Measurements from ENCODE around the gene KREMEN1. TPM values are rescaled to one million over a fixed set of nuclear protein-coding genes. Genes with fewer than 3 reads are reported as not detected.

The KREMEN1 gene
- total and polyA plus RNA-seq, 9 of the 15 experiments (the other 6 are each of a cell fraction or from before 2014, with no cell fraction given): 0.69 to 11.5 (median 4.3) TPM

GRCh38 chr22:29095459-29095858 lies 22.6 kb downstream of the KREMEN1 start:
- no peaks in the 10 kb centered on the region for H3K9me3 ChIP-seq (replicated peaks; ENCODE audit: control insufficient read depth, insufficient read depth, low read depth, low read length)
- ChIA-PET CTCF (ENCODE audit: low intra/inter-chr PET ratio) (no interaction called here), POLR2A (interaction anchor here (0.8 kb wide), 1 partner anchor 300 kb away, joined by 4 read pairs; no protein-coding TSS in a partner anchor)
- no peak overlapping the region for H2AFZ ChIP-seq (ENCODE audit: low read depth, low read length)
- no peak overlapping the region for H3K4me3 ChIP-seq
- 95% methylated on average over 2 of the region's 2 CpGs for WGBS (ENCODE audit: insufficient coverage, low coverage, missing lambda C conversion rate)
- peaks cover 11 to 27% of the 10 kb centered on the region in 2 experiments; a peak in 4 of 5 replicates for H3K4me1 ChIP-seq (replicated peaks in 1 of 2; ENCODE audit: control insufficient read depth in 2 of 2, insufficient read depth in 2 of 2, low read length in 2 of 2)
- ATAC-seq (no peak), DNase-seq (ENCODE audit: extremely low read depth in 1 of 4, low spot score in 3 of 4) (no peak), FAIRE-seq (no peak)
- intact Hi-C loops (cut with micrococcal nuclease) (no loop called here), in situ Hi-C loops (cut with MboI) (no loop called here)
- no peaks in the 10 kb centered on the region for H3K9me1 ChIP-seq (ENCODE audit: control insufficient read depth, insufficient read depth, low read length)
- no peaks in the 10 kb centered on the region for H3K27me3 ChIP-seq (ENCODE audit: control insufficient read depth in 2 of 2, insufficient read depth in 2 of 2, low read length in 2 of 2)
- H4K20me1 ChIP-seq (replicated peaks; ENCODE audit: control insufficient read depth, insufficient read depth, low read length): no peaks in the 10 kb centered on the region
- no peak overlapping the region for H3K27ac ChIP-seq (ENCODE audit: extremely low read depth, low read depth, low read length)
- H3K36me3 ChIP-seq (ENCODE audit: control insufficient read depth, insufficient read depth, low read length): peaks cover 2% of the 10 kb centered on the region; the same call in 1 of the 3 replicates
- BruUV-seq (replicated peaks): no TSS peak
- no peak overlapping the region for H3K4me2 ChIP-seq (ENCODE audit: insufficient read depth, low read length)
- no peak overlapping the region for H3K9ac ChIP-seq (ENCODE audit: insufficient read depth in 1 of 2, low read depth in 2 of 2, low read length in 2 of 2)
- H3K79me2 ChIP-seq (ENCODE audit: control insufficient read depth, insufficient read depth, low read length): no peaks in the 10 kb centered on the region
- TF ChIP-seq ZC3H4 (CRISPR knock-in tag; IDR thresholded peaks at IDR 0.05; ENCODE audit: borderline replicate concordance): no peak
- TF ChIP-seq TCFL5 (CRISPR knock-in tag; conservative IDR thresholded peaks at IDR 0.05): no peak
- TF ChIP-seq ZNF507 (tag; conservative IDR thresholded peaks at IDR 0.05): no peak
- no peak for TF ChIP-seq ZNF699 (CRISPR knock-in tag; IDR thresholded peaks at IDR 0.05; ENCODE audit: insufficient replicate concordance)
- TF ChIP-seq HDAC6 (IDR thresholded peaks at IDR 0.05; ENCODE audit: low read depth, low read length): no peak
- TF ChIP-seq, protein P1, sequence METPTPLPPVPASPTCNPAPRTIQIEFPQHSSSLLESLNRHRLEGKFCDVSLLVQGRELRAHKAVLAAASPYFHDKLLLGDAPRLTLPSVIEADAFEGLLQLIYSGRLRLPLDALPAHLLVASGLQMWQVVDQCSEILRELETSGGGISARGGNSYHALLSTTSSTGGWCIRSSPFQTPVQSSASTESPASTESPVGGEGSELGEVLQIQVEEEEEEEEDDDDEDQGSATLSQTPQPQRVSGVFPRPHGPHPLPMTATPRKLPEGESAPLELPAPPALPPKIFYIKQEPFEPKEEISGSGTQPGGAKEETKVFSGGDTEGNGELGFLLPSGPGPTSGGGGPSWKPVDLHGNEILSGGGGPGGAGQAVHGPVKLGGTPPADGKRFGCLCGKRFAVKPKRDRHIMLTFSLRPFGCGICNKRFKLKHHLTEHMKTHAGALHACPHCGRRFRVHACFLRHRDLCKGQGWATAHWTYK (CRISPR knock-in tag; IDR thresholded peaks at IDR 0.05): no peak
- TF ChIP-seq, protein P2, sequence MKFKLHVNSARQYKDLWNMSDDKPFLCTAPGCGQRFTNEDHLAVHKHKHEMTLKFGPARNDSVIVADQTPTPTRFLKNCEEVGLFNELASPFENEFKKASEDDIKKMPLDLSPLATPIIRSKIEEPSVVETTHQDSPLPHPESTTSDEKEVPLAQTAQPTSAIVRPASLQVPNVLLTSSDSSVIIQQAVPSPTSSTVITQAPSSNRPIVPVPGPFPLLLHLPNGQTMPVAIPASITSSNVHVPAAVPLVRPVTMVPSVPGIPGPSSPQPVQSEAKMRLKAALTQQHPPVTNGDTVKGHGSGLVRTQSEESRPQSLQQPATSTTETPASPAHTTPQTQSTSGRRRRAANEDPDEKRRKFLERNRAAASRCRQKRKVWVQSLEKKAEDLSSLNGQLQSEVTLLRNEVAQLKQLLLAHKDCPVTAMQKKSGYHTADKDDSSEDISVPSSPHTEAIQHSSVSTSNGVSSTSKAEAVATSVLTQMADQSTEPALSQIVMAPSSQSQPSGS (CRISPR knock-in tag; IDR thresholded peaks at IDR 0.05): no peak
- TF ChIP-seq NR2F6 (CRISPR knock-in tag; IDR thresholded peaks at IDR 0.05): no peak
- TF ChIP-seq ZNF586 (CRISPR knock-in tag; conservative IDR thresholded peaks at IDR 0.05): no peak
- no peak for TF ChIP-seq TAL1 (IDR thresholded peaks at IDR 0.05)
- no peak for TF ChIP-seq MEF2A (IDR thresholded peaks at IDR 0.05; ENCODE audit: control insufficient read depth, low read depth, low read length)
- TF ChIP-seq, protein P3, sequence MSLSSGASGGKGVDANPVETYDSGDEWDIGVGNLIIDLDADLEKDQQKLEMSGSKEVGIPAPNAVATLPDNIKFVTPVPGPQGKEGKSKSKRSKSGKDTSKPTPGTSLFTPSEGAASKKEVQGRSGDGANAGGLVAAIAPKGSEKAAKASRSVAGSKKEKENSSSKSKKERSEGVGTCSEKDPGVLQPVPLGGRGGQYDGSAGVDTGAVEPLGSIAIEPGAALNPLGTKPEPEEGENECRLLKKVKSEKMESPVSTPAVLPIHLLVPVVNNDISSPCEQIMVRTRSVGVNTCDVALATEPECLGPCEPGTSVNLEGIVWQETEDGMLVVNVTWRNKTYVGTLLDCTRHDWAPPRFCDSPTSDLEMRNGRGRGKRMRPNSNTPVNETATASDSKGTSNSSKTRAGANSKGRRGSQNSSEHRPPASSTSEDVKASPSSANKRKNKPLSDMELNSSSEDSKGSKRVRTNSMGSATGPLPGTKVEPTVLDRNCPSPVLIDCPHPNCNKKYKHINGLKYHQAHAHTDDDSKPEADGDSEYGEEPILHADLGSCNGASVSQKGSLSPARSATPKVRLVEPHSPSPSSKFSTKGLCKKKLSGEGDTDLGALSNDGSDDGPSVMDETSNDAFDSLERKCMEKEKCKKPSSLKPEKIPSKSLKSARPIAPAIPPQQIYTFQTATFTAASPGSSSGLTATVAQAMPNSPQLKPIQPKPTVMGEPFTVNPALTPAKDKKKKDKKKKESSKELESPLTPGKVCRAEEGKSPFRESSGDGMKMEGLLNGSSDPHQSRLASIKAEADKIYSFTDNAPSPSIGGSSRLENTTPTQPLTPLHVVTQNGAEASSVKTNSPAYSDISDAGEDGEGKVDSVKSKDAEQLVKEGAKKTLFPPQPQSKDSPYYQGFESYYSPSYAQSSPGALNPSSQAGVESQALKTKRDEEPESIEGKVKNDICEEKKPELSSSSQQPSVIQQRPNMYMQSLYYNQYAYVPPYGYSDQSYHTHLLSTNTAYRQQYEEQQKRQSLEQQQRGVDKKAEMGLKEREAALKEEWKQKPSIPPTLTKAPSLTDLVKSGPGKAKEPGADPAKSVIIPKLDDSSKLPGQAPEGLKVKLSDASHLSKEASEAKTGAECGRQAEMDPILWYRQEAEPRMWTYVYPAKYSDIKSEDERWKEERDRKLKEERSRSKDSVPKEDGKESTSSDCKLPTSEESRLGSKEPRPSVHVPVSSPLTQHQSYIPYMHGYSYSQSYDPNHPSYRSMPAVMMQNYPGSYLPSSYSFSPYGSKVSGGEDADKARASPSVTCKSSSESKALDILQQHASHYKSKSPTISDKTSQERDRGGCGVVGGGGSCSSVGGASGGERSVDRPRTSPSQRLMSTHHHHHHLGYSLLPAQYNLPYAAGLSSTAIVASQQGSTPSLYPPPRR (CRISPR knock-in tag; IDR thresholded peaks at IDR 0.05; ENCODE audit: borderline replicate concordance): no peak
- TF ChIP-seq TEAD2 (tag; IDR thresholded peaks at IDR 0.05): no peak
